Trophoblast cell (in vitro differentiated cells and primary cell): ENCODE results near the gene ANO2.
A peak's percentile ranks its signal among the peaks of the same experiment; 100 is the strongest.

Experiments used
- DNase-seq, 2 donors: peaks; one replicate each; pipeline ENCODE4 v3.0.0-alpha.2; 2016
- H2AFZ ChIP-seq: 2 replicates; pipeline ENCODE4 v1.6.1; 2013; ENCODE audit warnings: low read length, moderate library complexity, mild to moderate bottlenecking; ENCODE audit not compliant: insufficient read depth, poor library complexity
- H2AK5ac ChIP-seq: 2 replicates; pipeline ENCODE4 v1.6.1; 2013; ENCODE audit warnings: mild to moderate bottlenecking, low read length
- H2BK120ac ChIP-seq: 2 replicates; pipeline ENCODE4 v1.6.1; 2013; ENCODE audit warnings: low read length, mild to moderate bottlenecking, moderate library complexity; ENCODE audit not compliant: insufficient read depth, poor library complexity
- H2BK12ac ChIP-seq: 2 replicates; pipeline ENCODE4 v1.6.1; 2013; ENCODE audit warnings: mild to moderate bottlenecking, low read length, moderate library complexity
- H2BK5ac ChIP-seq: 2 replicates; pipeline ENCODE4 v1.6.1; 2013; ENCODE audit warnings: low read length, low read depth, moderate library complexity, mild to moderate bottlenecking; ENCODE audit not compliant: poor library complexity
- H3K14ac ChIP-seq: 2 replicates; pipeline ENCODE4 v1.6.1; 2013; ENCODE audit warnings: mild to moderate bottlenecking, low read length
- H3K18ac ChIP-seq: 2 replicates; pipeline ENCODE4 v1.6.1; 2013; ENCODE audit warnings: mild to moderate bottlenecking, low read length
- H3K23ac ChIP-seq: 2 replicates; pipeline ENCODE4 v1.6.1; 2013; ENCODE audit warnings: low read length
- H3K27ac ChIP-seq: 2 replicates; pipeline ENCODE4 v1.5.1; 2013; ENCODE audit warnings: low read depth, mild to moderate bottlenecking, inconsistent platforms, low read length, moderate library complexity
- H3K27me3 ChIP-seq: 2 replicates; pipeline ENCODE4 v1.6.1; 2013; ENCODE audit warnings: inconsistent platforms, mild to moderate bottlenecking, low read length, moderate library complexity; ENCODE audit not compliant: insufficient read depth
- H3K36me3 ChIP-seq, 2 experiments: 1 replicate in 1 of 2; 2 replicates in 1 of 2; pipeline ENCODE4 v1.6.1; 2013; ENCODE audit warnings: low read length in 2 of 2, mild to moderate bottlenecking in 2 of 2, moderate library complexity in 1 of 2; ENCODE audit not compliant: insufficient read depth in 2 of 2, control insufficient read depth in 1 of 2
- H3K4ac ChIP-seq: 2 replicates; pipeline ENCODE4 v1.6.1; 2013; ENCODE audit warnings: low read depth, mild to moderate bottlenecking, low read length, moderate library complexity
- H3K4me1 ChIP-seq, 2 experiments: 1 replicate in 1 of 2; 2 replicates in 1 of 2; pipeline ENCODE4 v1.6.1; 2013; ENCODE audit warnings: low read length in 2 of 2, mild to moderate bottlenecking in 2 of 2, moderate library complexity in 1 of 2; ENCODE audit not compliant: insufficient read depth in 2 of 2, control insufficient read depth in 1 of 2
- H3K4me2 ChIP-seq: 2 replicates; pipeline ENCODE4 v1.6.1; 2013; ENCODE audit warnings: inconsistent platforms, mild to moderate bottlenecking, low read length, moderate library complexity
- H3K4me3 ChIP-seq: 2 replicates; pipeline ENCODE4 v1.5.1; 2013; ENCODE audit warnings: mild to moderate bottlenecking, low read depth, low read length, inconsistent platforms
- H3K79me1 ChIP-seq: one replicate; pipeline ENCODE4 v1.6.1; 2013; ENCODE audit warnings: low read length
- H3K79me2 ChIP-seq: 2 replicates; pipeline ENCODE4 v1.6.1; 2013; ENCODE audit warnings: low read length, mild to moderate bottlenecking; ENCODE audit not compliant: control insufficient read depth, insufficient read depth, poor library complexity
- H3K9ac ChIP-seq: 2 replicates; pipeline ENCODE4 v1.6.1; 2013; ENCODE audit warnings: mild to moderate bottlenecking, low read length
- H3K9me3 ChIP-seq: 2 replicates; pipeline ENCODE4 v1.6.1; 2013; ENCODE audit warnings: low read depth, mild to moderate bottlenecking, control low read depth, inconsistent platforms, low read length; ENCODE audit not compliant: insufficient read depth
- H4K12ac ChIP-seq: 2 replicates; pipeline ENCODE4 v1.6.1; 2013; ENCODE audit warnings: low read depth, mild to moderate bottlenecking, low read length, moderate library complexity
- H4K8ac ChIP-seq: 2 replicates; pipeline ENCODE4 v1.6.1; 2013; ENCODE audit warnings: low read depth, mild to moderate bottlenecking, low read length, moderate library complexity
- H4K91ac ChIP-seq: one replicate; pipeline ENCODE4 v1.6.1; 2013; ENCODE audit warnings: low read depth, mild to moderate bottlenecking, low read length, moderate library complexity
- WGBS: extraction: QIAGEN DNeasy Blood & Tissue Kit; methylation state at CpG from one replicate; pipeline ENCODE4 v1.1.7; 2013; ENCODE audit warnings: missing lambda C conversion rate; ENCODE audit not compliant: insufficient read length, insufficient coverage; ENCODE audit errors: extremely low coverage; 5-methylcytosine and 5-hydroxymethylcytosine counted together

ANO2 gene

GRCh38 chr12:5967645-5968415 lies 22.8 kb upstream of the ANO2 start:
- Histone ChIP-seq H3K9me3 (peaks cover 1% of the 10 kb centered on the region), H3K4me2 (no peak overlapping the region), H3K4ac (no peak overlapping the region), H3K14ac (no peak overlapping the region), H4K8ac (no peak overlapping the region), H4K91ac (no peak overlapping the region), H2BK12ac (no peak overlapping the region), H3K4me1 (no peaks in the 10 kb centered on the region), H2BK5ac (no peak overlapping the region), H2BK120ac (no peak overlapping the region), H3K79me2 (no peaks in the 10 kb centered on the region), H4K12ac (no peak overlapping the region), H2AK5ac (no peak overlapping the region), H3K79me1 (no peaks in the 10 kb centered on the region), H3K9ac (no peak overlapping the region), H3K27ac (no peak overlapping the region), H3K4me3 (no peak overlapping the region), H2AFZ (no peak overlapping the region), H3K36me3 (no peaks in the 10 kb centered on the region), H3K27me3 (no peaks in the 10 kb centered on the region), H3K18ac (no peak overlapping the region), H3K23ac (no peak overlapping the region)
- DNase-seq, result no peak
- no CpG with 5 or more reads among the region's 17 CpGs for WGBS

GRCh38 chr12:5966486-5967095 lies 21.5 kb upstream of the ANO2 start:
- Histone ChIP-seq H3K36me3 (no peaks in the 10 kb centered on the region), H3K4me1 (no peaks in the 10 kb centered on the region), H3K4me2 (no peak overlapping the region), H4K91ac (no peak overlapping the region), H4K8ac (no peak overlapping the region), H3K4ac (no peak overlapping the region), H2AFZ (no peak overlapping the region), H3K4me3 (no peak overlapping the region), H3K9ac (no peak overlapping the region), H2AK5ac (no peak overlapping the region), H4K12ac (no peak overlapping the region), H3K79me1 (no peaks in the 10 kb centered on the region), H3K27me3 (no peaks in the 10 kb centered on the region), H3K18ac (no peak overlapping the region), H3K9me3 (peaks cover 1% of the 10 kb centered on the region), H2BK5ac (no peak overlapping the region), H3K23ac (no peak overlapping the region), H3K27ac (no peak overlapping the region), H3K79me2 (no peaks in the 10 kb centered on the region), H3K14ac (no peak overlapping the region), H2BK12ac (no peak overlapping the region), H2BK120ac (no peak overlapping the region)
- WGBS, result no CpG with 5 or more reads among the region's 11 CpGs
- DNase-seq, result no peak

- peak; percentile 56 to 79 for DNase-seq
- WGBS, result no CpG with 5 or more reads among the region's 9 CpGs
- Histone ChIP-seq H4K12ac (no peak overlapping the region), H3K79me1 (no peaks in the 10 kb centered on the region), H3K4me1 (no peaks in the 10 kb centered on the region), H2BK5ac (no peak overlapping the region), H3K9ac (no peak overlapping the region), H3K4me2 (no peak overlapping the region), H3K27ac (no peak overlapping the region), H4K91ac (no peak overlapping the region), H3K4me3 (no peak overlapping the region), H3K14ac (no peak overlapping the region), H3K9me3 (peaks cover 1% of the 10 kb centered on the region), H3K4ac (no peak overlapping the region), H3K23ac (no peak overlapping the region), H3K27me3 (no peaks in the 10 kb centered on the region), H3K36me3 (no peaks in the 10 kb centered on the region), H4K8ac (no peak overlapping the region), H2AK5ac (no peak overlapping the region), H3K18ac (no peak overlapping the region), H2BK12ac (no peak overlapping the region), H3K79me2 (no peaks in the 10 kb centered on the region), H2AFZ (no peak overlapping the region), H2BK120ac (no peak overlapping the region)
Observed at GRCh38 chr12:5965950-5966383, 20.9 kb upstream of the ANO2 start.

GRCh38 chr12:5964913-5965900 lies 20.1 kb upstream of the ANO2 start:
- Histone ChIP-seq H2BK5ac (no peak overlapping the region), H3K36me3 (no peaks in the 10 kb centered on the region), H3K79me2 (no peaks in the 10 kb centered on the region), H3K4me2 (no peak overlapping the region), H3K4me3 (no peak overlapping the region), H3K18ac (no peak overlapping the region), H3K9me3 (peaks cover 1% of the 10 kb centered on the region), H3K79me1 (no peaks in the 10 kb centered on the region), H4K91ac (no peak overlapping the region), H4K8ac (no peak overlapping the region), H3K9ac (no peak overlapping the region), H3K27me3 (no peaks in the 10 kb centered on the region), H3K4me1 (no peaks in the 10 kb centered on the region), H2AK5ac (no peak overlapping the region), H2AFZ (no peak overlapping the region), H3K27ac (no peak overlapping the region), H2BK120ac (no peak overlapping the region), H4K12ac (no peak overlapping the region), H3K23ac (no peak overlapping the region), H2BK12ac (no peak overlapping the region), H3K4ac (no peak overlapping the region), H3K14ac (no peak overlapping the region)
- DNase-seq, result no peak
- WGBS, result no CpG with 5 or more reads among the region's 24 CpGs
